WTC11 (cell line): Measurements from ENCODE around the gene TLE7. TPM values are rescaled to one million over a fixed set of nuclear protein-coding genes. Genes with fewer than 3 reads are reported as not detected.

Experiments used
- ATAC-seq: fragments of 200-7000 bp; cut with Tn5 transposase; 2 replicates; pipeline ENCODE4 v1.10.0; 2021; ENCODE audit warnings: mild to moderate bottlenecking, moderate library complexity
- CTCF ChIA-PET: fragments of 300-600 bp; sonication (Branson Sonifier 250); formaldehyde crosslinking; loops from one replicate; lab custom pipeline; 2021; ENCODE audit warnings: antibody characterized with exemption; lab: Charles Lee
- POLR2A ChIA-PET: fragments of 350-600 bp; sonication (Branson Sonifier 250); formaldehyde crosslinking; loops from one replicate; lab custom pipeline; 2021; ENCODE audit warnings: antibody characterized with exemption; lab: Charles Lee
- DNase-seq: peaks from one replicate; pipeline ENCODE4 v3.0.0; 2021; ENCODE audit warnings: low spot score
- H3K27ac Mint-ChIP-seq: 2 replicates; pipeline ENCODE4 v1.8.0; 2021; ENCODE audit warnings: mixed read lengths
- H3K27me3 Mint-ChIP-seq: 2 replicates; pipeline ENCODE4 v1.8.0; 2021; ENCODE audit warnings: low read depth, mild to moderate bottlenecking, moderate library complexity, mixed read lengths
- H3K36me3 Mint-ChIP-seq: 2 replicates; pipeline ENCODE4 v1.8.0; 2021; ENCODE audit warnings: mixed read lengths
- H3K4me1 Mint-ChIP-seq: 2 replicates; pipeline ENCODE4 v1.8.0; 2022; ENCODE audit warnings: mixed read lengths
- H3K4me3 Mint-ChIP-seq: 2 replicates; pipeline ENCODE4 v1.8.0; 2021; ENCODE audit warnings: mild to moderate bottlenecking, moderate library complexity, mixed read lengths
- H3K9me3 Mint-ChIP-seq: 2 replicates; pipeline ENCODE4 v1.8.0; 2021; ENCODE audit warnings: mixed read lengths
- CREM ChIP-seq: sonication (generic); formaldehyde crosslinking; IDR thresholded peaks from 2 replicates; pipeline ENCODE4 v1.8.1; 2022; ENCODE audit warnings: mild to moderate bottlenecking, missing genetic modification reagents, moderate library complexity
- E2F4 ChIP-seq: sonication (generic); formaldehyde crosslinking; IDR thresholded peaks from 2 replicates; pipeline ENCODE4 v1.8.1; 2022; ENCODE audit warnings: low read depth, mild to moderate bottlenecking, moderate library complexity, missing genetic modification reagents, borderline replicate concordance
- E2F5 ChIP-seq: sonication (generic); formaldehyde crosslinking; IDR thresholded peaks from 2 replicates; pipeline ENCODE4 v1.8.1; 2022; ENCODE audit warnings: mild to moderate bottlenecking, moderate library complexity, missing genetic modification reagents
- ELF4 ChIP-seq: sonication (generic); formaldehyde crosslinking; IDR thresholded peaks from 2 replicates; pipeline ENCODE4 v1.8.1; 2022; ENCODE audit warnings: low read depth, mild to moderate bottlenecking, moderate library complexity, missing genetic modification reagents
- ETV6 ChIP-seq: sonication (generic); formaldehyde crosslinking; IDR thresholded peaks from 2 replicates; pipeline ENCODE4 v1.8.1; 2022; ENCODE audit warnings: mild to moderate bottlenecking, missing genetic modification reagents
- FOXJ3 ChIP-seq: sonication (generic); formaldehyde crosslinking; IDR thresholded peaks from 2 replicates; pipeline ENCODE4 v1.9.0; 2021; ENCODE audit warnings: missing genetic modification reagents, mild to moderate bottlenecking, borderline replicate concordance
- FOXK1 ChIP-seq: sonication (generic); formaldehyde crosslinking; IDR thresholded peaks from 2 replicates; pipeline ENCODE4 v1.8.0; 2022; ENCODE audit warnings: mild to moderate bottlenecking, moderate library complexity, missing genetic modification reagents
- GRHL2 ChIP-seq: fragments of 250-450 bp; sonication (Bioruptor Pico); IDR thresholded peaks from 2 replicates; pipeline ENCODE4 v1.8.0; 2022; ENCODE audit warnings: mild to moderate bottlenecking, moderate library complexity; ENCODE audit not compliant: insufficient replicate concordance, severe bottlenecking
- JAZF1 ChIP-seq: fragments of 250-450 bp; sonication (Bioruptor Pico); IDR thresholded peaks from 2 replicates; pipeline ENCODE4 v1.9.0; 2021; ENCODE audit warnings: moderate library complexity, mild to moderate bottlenecking, inconsistent platforms
- MXD4 ChIP-seq: fragments of 250-450 bp; sonication (Bioruptor Pico); IDR thresholded peaks from 2 replicates; pipeline ENCODE4 v1.8.0; 2021; ENCODE audit warnings: mild to moderate bottlenecking, moderate library complexity, borderline replicate concordance
- NR1H2 ChIP-seq: sonication (generic); formaldehyde crosslinking; IDR thresholded peaks from 2 replicates; pipeline ENCODE4 v1.9.0; 2021; ENCODE audit warnings: mild to moderate bottlenecking, moderate library complexity, missing genetic modification reagents
- NR2C2 ChIP-seq: sonication (generic); formaldehyde crosslinking; IDR thresholded peaks from 2 replicates; pipeline ENCODE4 v1.8.0; 2022; ENCODE audit warnings: mild to moderate bottlenecking, missing genetic modification reagents
- PREB ChIP-seq: sonication (generic); formaldehyde crosslinking; IDR thresholded peaks from 2 replicates; pipeline ENCODE4 v1.8.1; 2022; ENCODE audit warnings: mild to moderate bottlenecking, missing genetic modification reagents, moderate library complexity, borderline replicate concordance
- SMAD4 ChIP-seq: sonication (generic); formaldehyde crosslinking; IDR thresholded peaks from 2 replicates; pipeline ENCODE4 v1.8.0; 2022; ENCODE audit warnings: mild to moderate bottlenecking, missing genetic modification reagents
- SOX15 ChIP-seq: fragments of 250-450 bp; sonication (Bioruptor Pico); IDR thresholded peaks from 2 replicates; pipeline ENCODE4 v1.9.0; 2021; ENCODE audit warnings: mild to moderate bottlenecking
- SP1 ChIP-seq: sonication (generic); formaldehyde crosslinking; conservative IDR thresholded peaks from 2 replicates; pipeline ENCODE4 v1.8.1; 2022; ENCODE audit warnings: missing genetic modification reagents
- ZNF121 ChIP-seq: sonication (generic); formaldehyde crosslinking; IDR thresholded peaks from 2 replicates; pipeline ENCODE4 v1.8.0; 2023; ENCODE audit warnings: missing genetic modification reagents
- ZNF138 ChIP-seq: sonication (generic); formaldehyde crosslinking; conservative IDR thresholded peaks from 2 replicates; pipeline ENCODE4 v1.8.1; 2022; ENCODE audit warnings: mild to moderate bottlenecking, moderate library complexity, missing genetic modification reagents
- ZNF263 ChIP-seq: sonication (generic); formaldehyde crosslinking; IDR thresholded peaks from 2 replicates; pipeline ENCODE4 v1.8.1; 2022; ENCODE audit warnings: low read depth, mild to moderate bottlenecking, moderate library complexity, missing genetic modification reagents
- ZNF671 ChIP-seq: fragments of 250-450 bp; sonication (Bioruptor Pico); IDR thresholded peaks from 2 replicates; pipeline ENCODE4 v1.8.0; 2021; ENCODE audit warnings: mild to moderate bottlenecking
- total RNA-seq: library from RNA; stranded (reverse); gene quantifications from 3 replicates; pipeline ENCODE4 v1.2.3, GENCODE V29; 2021
- TF ChIP-seq, protein P1 (sequence below): sonication (generic); formaldehyde crosslinking; IDR thresholded peaks from 2 replicates; pipeline ENCODE4 v1.8.1; 2023; ENCODE audit warnings: mild to moderate bottlenecking, missing genetic modification reagents
- TF ChIP-seq, protein P2 (sequence below): sonication (generic); formaldehyde crosslinking; IDR thresholded peaks from 2 replicates; pipeline ENCODE4 v1.8.1; 2022; ENCODE audit warnings: low read depth, missing genetic modification reagents, borderline replicate concordance
- TF ChIP-seq, protein P3 (sequence below): fragments of 250-450 bp; sonication (Bioruptor Pico); IDR thresholded peaks from 2 replicates; pipeline ENCODE4 v1.9.0; 2021; ENCODE audit warnings: moderate library complexity, mild to moderate bottlenecking, inconsistent platforms, borderline replicate concordance
- TF ChIP-seq, protein P4 (sequence below): sonication (generic); formaldehyde crosslinking; IDR thresholded peaks from 2 replicates; pipeline ENCODE4 v1.8.1; 2023; ENCODE audit warnings: mild to moderate bottlenecking, missing genetic modification reagents, moderate library complexity
- TF ChIP-seq, protein P5 (sequence below): sonication (generic); formaldehyde crosslinking; IDR thresholded peaks from 2 replicates; pipeline ENCODE4 v1.8.0; 2022; ENCODE audit warnings: mild to moderate bottlenecking, missing genetic modification reagents

Gene TLE7
- total RNA-seq, 1 experiment from 2014 or later = 0.55 TPM

GRCh38 chr16:71467810-71468209 is 26.0 kb upstream of the TLE7 start (continued):
- TF ChIP-seq SP1 (CRISPR knock-in tag) (no peak), FOXJ3 (CRISPR knock-in tag) (peak; percentile 74; the same call in 1 of the 2 replicates), SMAD4 (CRISPR knock-in tag) (peak; percentile 84; the same call in 1 of the 2 replicates), ELF4 (peak; percentile 88; the same call in 1 of the 2 replicates), ZNF138 (CRISPR knock-in tag) (no peak), ZNF671 (CRISPR knock-in tag) (no peak), FOXK1 (CRISPR knock-in tag) (peak; percentile 48; the same call in 1 of the 2 replicates), PREB (peak; percentile 85; the same call in 1 of the 2 replicates), NR1H2 (CRISPR knock-in tag) (peak; percentile 89), MXD4 (no peak), SOX15 (CRISPR knock-in tag) (no peak), JAZF1 (no peak), E2F5 (0 out of 2 replicates have a peak, but pooled peaks have one; percentile 51)
- TF ChIP-seq, protein P1, sequence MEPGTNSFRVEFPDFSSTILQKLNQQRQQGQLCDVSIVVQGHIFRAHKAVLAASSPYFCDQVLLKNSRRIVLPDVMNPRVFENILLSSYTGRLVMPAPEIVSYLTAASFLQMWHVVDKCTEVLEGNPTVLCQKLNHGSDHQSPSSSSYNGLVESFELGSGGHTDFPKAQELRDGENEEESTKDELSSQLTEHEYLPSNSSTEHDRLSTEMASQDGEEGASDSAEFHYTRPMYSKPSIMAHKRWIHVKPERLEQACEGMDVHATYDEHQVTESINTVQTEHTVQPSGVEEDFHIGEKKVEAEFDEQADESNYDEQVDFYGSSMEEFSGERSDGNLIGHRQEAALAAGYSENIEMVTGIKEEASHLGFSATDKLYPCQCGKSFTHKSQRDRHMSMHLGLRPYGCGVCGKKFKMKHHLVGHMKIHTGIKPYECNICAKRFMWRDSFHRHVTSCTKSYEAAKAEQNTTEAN = 0 out of 2 replicates have a peak, but pooled peaks have one; percentile 22

- Mint-ChIP-seq H3K27me3 (no peaks in the 10 kb centered on the region), H3K36me3 (no peaks in the 10 kb centered on the region), H3K4me1 (peaks cover 17% of the 10 kb centered on the region), H3K9me3 (no peaks in the 10 kb centered on the region), H3K4me3 (peak overlapping the region; percentile 96; the same call in 1 of the 2 replicates), H3K27ac (no peak overlapping the region)
- CTCF ChIA-PET = interaction anchor here (0.6 to 2.6 kb wide), 3 partner anchors 20 to 53 kb away, joined by 3 to 8 read pairs (median 6); no protein-coding TSS in a partner anchor
- DNase-seq (no peak), ATAC-seq (no peak)
- POLR2A ChIA-PET = no interaction called here
- TF ChIP-seq ETV6 (CRISPR knock-in tag) = no peak
- TF ChIP-seq, protein P2, sequence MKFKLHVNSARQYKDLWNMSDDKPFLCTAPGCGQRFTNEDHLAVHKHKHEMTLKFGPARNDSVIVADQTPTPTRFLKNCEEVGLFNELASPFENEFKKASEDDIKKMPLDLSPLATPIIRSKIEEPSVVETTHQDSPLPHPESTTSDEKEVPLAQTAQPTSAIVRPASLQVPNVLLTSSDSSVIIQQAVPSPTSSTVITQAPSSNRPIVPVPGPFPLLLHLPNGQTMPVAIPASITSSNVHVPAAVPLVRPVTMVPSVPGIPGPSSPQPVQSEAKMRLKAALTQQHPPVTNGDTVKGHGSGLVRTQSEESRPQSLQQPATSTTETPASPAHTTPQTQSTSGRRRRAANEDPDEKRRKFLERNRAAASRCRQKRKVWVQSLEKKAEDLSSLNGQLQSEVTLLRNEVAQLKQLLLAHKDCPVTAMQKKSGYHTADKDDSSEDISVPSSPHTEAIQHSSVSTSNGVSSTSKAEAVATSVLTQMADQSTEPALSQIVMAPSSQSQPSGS (CRISPR knock-in tag) = no peak
- TF ChIP-seq, protein P3, sequence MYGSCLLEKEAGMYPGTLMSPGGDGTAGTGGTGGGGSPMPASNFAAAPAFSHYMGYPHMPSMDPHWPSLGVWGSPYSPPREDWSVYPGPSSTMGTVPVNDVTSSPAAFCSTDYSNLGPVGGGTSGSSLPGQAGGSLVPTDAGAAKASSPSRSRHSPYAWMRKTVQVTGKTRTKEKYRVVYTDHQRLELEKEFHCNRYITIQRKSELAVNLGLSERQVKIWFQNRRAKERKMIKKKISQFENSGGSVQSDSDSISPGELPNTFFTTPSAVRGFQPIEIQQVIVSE (CRISPR knock-in tag) = no peak
- TF ChIP-seq, protein P4, sequence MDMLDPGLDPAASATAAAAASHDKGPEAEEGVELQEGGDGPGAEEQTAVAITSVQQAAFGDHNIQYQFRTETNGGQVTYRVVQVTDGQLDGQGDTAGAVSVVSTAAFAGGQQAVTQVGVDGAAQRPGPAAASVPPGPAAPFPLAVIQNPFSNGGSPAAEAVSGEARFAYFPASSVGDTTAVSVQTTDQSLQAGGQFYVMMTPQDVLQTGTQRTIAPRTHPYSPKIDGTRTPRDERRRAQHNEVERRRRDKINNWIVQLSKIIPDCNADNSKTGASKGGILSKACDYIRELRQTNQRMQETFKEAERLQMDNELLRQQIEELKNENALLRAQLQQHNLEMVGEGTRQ = no peak
- TF ChIP-seq, protein P5, sequence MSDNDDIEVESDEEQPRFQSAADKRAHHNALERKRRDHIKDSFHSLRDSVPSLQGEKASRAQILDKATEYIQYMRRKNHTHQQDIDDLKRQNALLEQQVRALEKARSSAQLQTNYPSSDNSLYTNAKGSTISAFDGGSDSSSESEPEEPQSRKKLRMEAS (CRISPR knock-in tag) = no peak
- TF ChIP-seq ZNF138 (CRISPR knock-in tag) = no peak
- no peak for TF ChIP-seq E2F4 (CRISPR knock-in tag)
- TF ChIP-seq, protein P1 = no peak
- no peak for TF ChIP-seq GRHL2 (CRISPR knock-in tag)
- no peak for TF ChIP-seq ZNF263 (CRISPR knock-in tag)
- TF ChIP-seq NR2C2 (CRISPR knock-in tag) = no peak
- no peak for TF ChIP-seq CREM (CRISPR knock-in tag)
- no peak for TF ChIP-seq ZNF121 (CRISPR knock-in tag)
Observed at GRCh38 chr16:71464231-71464630, 22.4 kb upstream of the TLE7 start.
